OCI-LY3 (cell line): Measurements from ENCODE around the gene IKZF4.

Experiments used
- H2AFZ ChIP-seq: fragments of 200-600, 300-600 bp; shearing (Covaris generic); 2 replicates; pipeline ENCODE4 v1.6.0; 2014; ENCODE audit warnings: antibody characterized with exemption, low read depth, low read length
- H3K27ac ChIP-seq: fragments of 200-600, 300-600 bp; sonication (generic); 2 replicates; pipeline ENCODE4 v1.5.1; 2014; ENCODE audit warnings: mild to moderate bottlenecking, low read length, moderate library complexity, mixed read lengths
- H3K27me3 ChIP-seq: fragments of 200-600, 300-600 bp; sonication (generic); 2 replicates; pipeline ENCODE4 v1.6.1; 2014; ENCODE audit warnings: low read depth, low read length, mixed read lengths
- H3K36me3 ChIP-seq: fragments of 200-600, 300-600 bp; sonication (generic); replicated peaks from 2 replicates; pipeline ENCODE3; 2014; ENCODE audit warnings: low read depth, low read length, mixed read lengths
- H3K4me1 ChIP-seq: fragments of 300-600, 200-600 bp; sonication (generic); 2 replicates; pipeline ENCODE4 v1.6.1; 2014; ENCODE audit warnings: low read length, mixed read lengths
- H3K4me2 ChIP-seq: fragments of 200-600, 300-600 bp; sonication (generic); 2 replicates; pipeline ENCODE4 v1.6.1; 2014; ENCODE audit warnings: low read length, mixed read lengths
- H3K4me3 ChIP-seq: fragments of 300-600, 200-600 bp; sonication (generic); 2 replicates; pipeline ENCODE4 v1.5.1; 2014; ENCODE audit warnings: antibody characterized with exemption, mild to moderate bottlenecking, low read length, moderate library complexity
- H3K79me2 ChIP-seq: fragments of 300-600, 200-600 bp; shearing (Covaris generic); 2 replicates; pipeline ENCODE4 v1.6.1; 2014; ENCODE audit warnings: mild to moderate bottlenecking, low read length, mixed read lengths
- H3K9ac ChIP-seq: fragments of 300-600, 200-600 bp; shearing (Covaris generic); 2 replicates; pipeline ENCODE4 v1.6.0; 2014; ENCODE audit warnings: mild to moderate bottlenecking, low read length, moderate library complexity
- H3K9me3 ChIP-seq: fragments of 200-600, 300-600 bp; shearing (Covaris generic); 2 replicates; pipeline ENCODE4 v1.6.1; 2014; ENCODE audit warnings: low read length, mixed read lengths; ENCODE audit not compliant: insufficient read depth
- H4K20me1 ChIP-seq: fragments of 200-600, 300-600 bp; sonication (generic); 2 replicates; pipeline ENCODE4 v1.6.1; 2016; ENCODE audit warnings: low read length, mixed read lengths; ENCODE audit not compliant: insufficient read depth
- EZH2phosphoT487 ChIP-seq: fragments of 200-600 bp; shearing (Covaris generic); IDR thresholded peaks from 2 replicates; pipeline ENCODE4 v1.6.1; 2018; ENCODE audit warnings: antibody characterized with exemption, mixed run types, low read depth
- TF ChIP-seq, protein P1 (sequence below): fragments of 200-600, 300-600 bp; sonication (generic); IDR thresholded peaks from 2 replicates; pipeline ENCODE4 v1.5.1; 2014; ENCODE audit warnings: antibody characterized with exemption, low read length, low read depth

IKZF4 gene

DNA sequence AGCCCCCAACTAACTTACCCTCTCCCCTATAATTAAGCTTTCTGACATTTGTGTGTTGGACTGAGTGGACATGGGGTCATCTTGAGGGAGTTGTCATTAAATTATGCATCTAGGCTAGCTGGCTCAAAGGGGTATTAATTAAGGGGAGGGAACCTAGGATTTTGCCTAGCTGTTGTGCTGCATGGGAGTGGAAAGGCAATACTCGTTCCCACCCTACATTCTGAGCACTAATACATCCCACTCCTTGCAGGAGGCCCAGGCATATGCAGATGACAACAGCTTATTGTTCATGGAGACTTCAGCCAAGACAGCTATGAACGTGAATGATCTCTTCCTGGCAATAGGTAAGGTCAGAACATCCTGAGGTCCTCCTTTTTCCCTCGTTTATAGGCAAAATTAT lies 29.7 kb upstream of the IKZF4 start:
- peaks cover 22% of the 10 kb centered on the region for H3K36me3 ChIP-seq
- H3K27ac ChIP-seq = no peak overlapping the region
- no peaks in the 10 kb centered on the region for H3K27me3 ChIP-seq
- peaks cover 12% of the 10 kb centered on the region for H3K4me1 ChIP-seq
- H4K20me1 ChIP-seq = no peaks in the 10 kb centered on the region
- H2AFZ ChIP-seq = no peak overlapping the region
- no peak overlapping the region for H3K4me3 ChIP-seq
- H3K79me2 ChIP-seq = no peaks in the 10 kb centered on the region
- H3K4me2 ChIP-seq = no peak overlapping the region
- no peak overlapping the region for H3K9ac ChIP-seq
- H3K9me3 ChIP-seq = no peaks in the 10 kb centered on the region
- TF ChIP-seq, protein P1, sequence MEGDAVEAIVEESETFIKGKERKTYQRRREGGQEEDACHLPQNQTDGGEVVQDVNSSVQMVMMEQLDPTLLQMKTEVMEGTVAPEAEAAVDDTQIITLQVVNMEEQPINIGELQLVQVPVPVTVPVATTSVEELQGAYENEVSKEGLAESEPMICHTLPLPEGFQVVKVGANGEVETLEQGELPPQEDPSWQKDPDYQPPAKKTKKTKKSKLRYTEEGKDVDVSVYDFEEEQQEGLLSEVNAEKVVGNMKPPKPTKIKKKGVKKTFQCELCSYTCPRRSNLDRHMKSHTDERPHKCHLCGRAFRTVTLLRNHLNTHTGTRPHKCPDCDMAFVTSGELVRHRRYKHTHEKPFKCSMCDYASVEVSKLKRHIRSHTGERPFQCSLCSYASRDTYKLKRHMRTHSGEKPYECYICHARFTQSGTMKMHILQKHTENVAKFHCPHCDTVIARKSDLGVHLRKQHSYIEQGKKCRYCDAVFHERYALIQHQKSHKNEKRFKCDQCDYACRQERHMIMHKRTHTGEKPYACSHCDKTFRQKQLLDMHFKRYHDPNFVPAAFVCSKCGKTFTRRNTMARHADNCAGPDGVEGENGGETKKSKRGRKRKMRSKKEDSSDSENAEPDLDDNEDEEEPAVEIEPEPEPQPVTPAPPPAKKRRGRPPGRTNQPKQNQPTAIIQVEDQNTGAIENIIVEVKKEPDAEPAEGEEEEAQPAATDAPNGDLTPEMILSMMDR = no peak
- TF ChIP-seq EZH2phosphoT487 = no peak

DNA sequence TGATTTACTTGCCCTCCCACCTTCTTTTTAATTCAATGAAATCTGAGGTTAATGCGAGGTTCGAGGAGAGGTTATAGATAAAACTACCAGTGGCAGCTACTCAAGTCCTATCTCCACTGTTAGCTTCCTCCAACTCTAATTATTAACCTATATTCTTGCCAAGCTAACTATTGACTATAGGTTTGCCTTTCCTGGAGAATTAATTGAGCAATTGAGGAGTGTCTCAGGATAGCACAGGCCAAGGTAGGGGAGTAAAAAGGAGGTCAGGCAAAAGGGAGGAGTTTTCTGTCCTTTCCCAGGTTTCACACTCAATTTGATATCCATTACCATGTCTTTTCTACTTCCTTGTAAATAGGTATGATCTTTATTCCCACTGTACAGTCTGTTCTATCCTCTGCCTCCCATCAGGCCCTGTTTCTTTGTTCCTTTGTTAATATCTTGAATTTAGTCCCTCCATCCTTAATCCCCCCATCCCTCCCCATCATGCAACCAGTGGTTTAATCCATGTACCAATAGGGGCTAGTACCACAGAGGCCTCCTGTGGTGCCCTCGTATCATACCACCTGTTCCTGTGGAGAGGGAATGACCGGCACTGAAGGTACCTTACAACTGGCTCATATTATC lies 27.5 kb upstream of the IKZF4 start:
- no peak overlapping the region for H3K4me3 ChIP-seq
- H3K4me2 ChIP-seq = no peak overlapping the region
- H3K27ac ChIP-seq = no peak overlapping the region
- H3K4me1 ChIP-seq = no peaks in the 10 kb centered on the region
- H3K9me3 ChIP-seq = no peaks in the 10 kb centered on the region
- no peak overlapping the region for H2AFZ ChIP-seq
- no peak overlapping the region for H3K9ac ChIP-seq
- peaks cover 27% of the 10 kb centered on the region for H3K36me3 ChIP-seq
- no peaks in the 10 kb centered on the region for H3K79me2 ChIP-seq
- no peaks in the 10 kb centered on the region for H3K27me3 ChIP-seq
- TF ChIP-seq, protein P1 = no peak
- no peak for TF ChIP-seq EZH2phosphoT487
- H4K20me1 ChIP-seq = no peaks in the 10 kb centered on the region

DNA sequence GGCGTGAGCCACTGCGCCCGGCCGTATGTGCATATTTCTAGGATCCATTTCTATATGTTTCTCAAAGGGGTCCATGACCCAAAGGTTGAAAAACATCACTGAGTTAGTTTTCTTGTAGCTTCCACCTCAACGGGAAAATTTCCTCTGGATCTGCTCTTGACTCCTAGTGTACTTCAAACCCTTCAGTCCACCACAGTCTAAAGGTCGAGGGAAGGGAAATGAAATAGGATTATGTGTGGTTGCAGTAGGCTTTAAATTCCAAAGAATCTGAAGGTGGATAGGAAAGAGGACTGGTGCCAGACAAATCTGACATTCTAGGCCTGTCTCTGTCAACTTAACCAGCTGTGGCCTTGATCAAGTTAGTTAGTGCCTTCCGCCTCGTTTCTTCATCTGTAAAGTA lies 25.5 kb upstream of the IKZF4 start:
- Histone ChIP-seq H3K4me2 (no peak overlapping the region), H4K20me1 (no peaks in the 10 kb centered on the region), H2AFZ (no peak overlapping the region), H3K4me3 (no peak overlapping the region), H3K79me2 (no peaks in the 10 kb centered on the region), H3K4me1 (no peaks in the 10 kb centered on the region), H3K27ac (no peak overlapping the region), H3K27me3 (no peaks in the 10 kb centered on the region), H3K36me3 (peaks cover 21% of the 10 kb centered on the region), H3K9me3 (no peaks in the 10 kb centered on the region), H3K9ac (no peak overlapping the region)
- TF ChIP-seq, protein P1 = no peak
- TF ChIP-seq EZH2phosphoT487 = no peak

DNA sequence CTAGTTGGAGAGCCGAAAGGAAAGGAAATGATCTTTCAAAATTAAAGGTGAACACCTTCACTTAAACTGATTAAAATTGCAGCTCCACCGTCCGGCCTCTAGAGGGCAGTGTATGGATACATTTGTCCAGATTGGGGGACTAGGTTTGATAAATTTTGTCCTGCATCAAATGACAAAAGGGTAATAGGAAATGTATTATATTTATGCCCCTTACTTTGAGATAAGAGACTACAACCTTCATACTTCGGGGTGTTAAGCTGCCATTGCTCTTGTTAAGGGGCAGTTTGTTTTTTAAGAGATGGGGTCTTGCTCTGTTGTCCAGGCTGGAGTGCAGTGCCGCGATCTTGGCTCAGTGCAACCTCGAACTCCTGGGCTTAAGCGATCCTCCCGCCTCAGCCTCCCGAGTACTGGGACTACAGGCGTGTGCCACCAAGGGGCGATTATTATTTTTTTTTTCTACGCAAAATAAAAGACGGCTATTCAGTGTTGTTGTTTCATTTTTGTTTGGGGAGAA lies 24.6 kb upstream of the IKZF4 start:
- no peak for TF ChIP-seq EZH2phosphoT487
- TF ChIP-seq, protein P1 = peak; percentile 94
- Histone ChIP-seq H3K9ac (no peak overlapping the region), H3K9me3 (no peaks in the 10 kb centered on the region), H3K4me3 (peak overlapping the region; percentile 30; the same call in 1 of the 2 replicates), H3K27me3 (no peaks in the 10 kb centered on the region), H3K4me2 (no peak overlapping the region; the same call in 1 of the 2 replicates), H3K4me1 (peaks cover 1% of the 10 kb centered on the region; the same call in 1 of the 2 replicates), H3K27ac (no peak overlapping the region), H2AFZ (no peak overlapping the region), H3K36me3 (peaks cover 12% of the 10 kb centered on the region), H4K20me1 (no peaks in the 10 kb centered on the region), H3K79me2 (no peaks in the 10 kb centered on the region)
